Transverse colon (tissue), 4 donors: ENCODE results near the gene ZNF679.

Experiments used
- EP300 ChIP-seq: sonication (generic); formaldehyde crosslinking; IDR thresholded peaks from one replicate; pipeline ENCODE4 v1.6.1; 2017; ENCODE audit warnings: antibody characterized with exemption, low read depth
- POLR2A ChIP-seq: fragments of 450-650 bp; IDR thresholded peaks from one replicate; pipeline ENCODE4 v1.6.1; 2016; ENCODE audit warnings: antibody characterized with exemption, mild to moderate bottlenecking, moderate library complexity
- POLR2AphosphoS5 ChIP-seq, 3 donors: sonication (generic); formaldehyde crosslinking; IDR thresholded peaks; one replicate each; pipeline ENCODE4 v1.6.1; 2016; ENCODE audit warnings: antibody characterized with exemption in 3 of 3
- TF ChIP-seq, protein P1 (sequence below), 5 experiments: fragments of 200-600 bp in 3 of 5; fragments of 450-650 bp in 2 of 5; sonication (generic) in 3 of 5; IDR thresholded peaks; 1 replicate in 2 of 5; 2 replicates in 3 of 5; pipeline ENCODE4 v1.5.1; 2016 to 2017; ENCODE audit warnings: antibody characterized with exemption in 5 of 5, inconsistent platforms in 3 of 5, mild to moderate bottlenecking in 2 of 5, moderate library complexity in 1 of 5

DNA sequence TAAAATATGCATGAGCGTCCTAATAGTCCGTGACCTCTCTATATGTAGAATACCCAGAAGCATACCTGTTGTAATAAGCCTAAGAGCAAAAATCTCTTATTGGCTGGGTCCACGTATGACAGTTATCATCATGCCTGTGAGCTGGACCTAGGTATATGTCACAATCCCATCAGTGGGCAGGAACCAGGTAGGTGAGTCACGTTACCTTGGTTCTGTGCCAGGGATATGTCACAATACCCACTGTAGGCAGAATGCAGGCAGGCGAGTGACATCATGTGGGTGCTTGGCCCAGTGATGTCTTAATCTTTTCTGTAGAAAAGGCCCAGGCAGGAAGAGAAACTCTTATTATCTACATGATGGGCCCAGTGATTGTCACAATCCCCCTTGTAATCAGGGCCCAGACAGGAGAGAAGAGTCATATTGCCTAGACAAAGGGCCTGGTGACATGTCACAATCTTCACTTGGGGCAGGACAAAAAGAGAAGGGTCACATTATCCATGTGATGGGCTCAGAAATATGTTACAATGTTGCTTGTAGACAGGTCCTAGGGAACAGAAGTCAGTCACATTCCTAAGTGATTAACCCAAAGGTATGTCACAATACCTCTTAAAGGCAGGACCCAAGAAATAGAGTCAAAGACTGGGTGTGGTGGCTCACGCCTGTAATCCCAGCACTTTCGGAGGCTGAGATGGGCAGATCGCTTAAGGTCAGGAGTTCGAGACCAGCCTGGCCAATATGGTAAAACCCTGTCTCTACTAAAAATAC, 72.5 kb downstream of the ZNF679 start:
- TF ChIP-seq, protein P1, sequence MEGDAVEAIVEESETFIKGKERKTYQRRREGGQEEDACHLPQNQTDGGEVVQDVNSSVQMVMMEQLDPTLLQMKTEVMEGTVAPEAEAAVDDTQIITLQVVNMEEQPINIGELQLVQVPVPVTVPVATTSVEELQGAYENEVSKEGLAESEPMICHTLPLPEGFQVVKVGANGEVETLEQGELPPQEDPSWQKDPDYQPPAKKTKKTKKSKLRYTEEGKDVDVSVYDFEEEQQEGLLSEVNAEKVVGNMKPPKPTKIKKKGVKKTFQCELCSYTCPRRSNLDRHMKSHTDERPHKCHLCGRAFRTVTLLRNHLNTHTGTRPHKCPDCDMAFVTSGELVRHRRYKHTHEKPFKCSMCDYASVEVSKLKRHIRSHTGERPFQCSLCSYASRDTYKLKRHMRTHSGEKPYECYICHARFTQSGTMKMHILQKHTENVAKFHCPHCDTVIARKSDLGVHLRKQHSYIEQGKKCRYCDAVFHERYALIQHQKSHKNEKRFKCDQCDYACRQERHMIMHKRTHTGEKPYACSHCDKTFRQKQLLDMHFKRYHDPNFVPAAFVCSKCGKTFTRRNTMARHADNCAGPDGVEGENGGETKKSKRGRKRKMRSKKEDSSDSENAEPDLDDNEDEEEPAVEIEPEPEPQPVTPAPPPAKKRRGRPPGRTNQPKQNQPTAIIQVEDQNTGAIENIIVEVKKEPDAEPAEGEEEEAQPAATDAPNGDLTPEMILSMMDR (IDR thresholded peaks at IDR 0.05) = no peak
- TF ChIP-seq POLR2AphosphoS5 (IDR thresholded peaks at IDR 0.05) (no peak), POLR2A (no peak), EP300 (no peak)
